NCI-H146 treated with DMSO at 0.1 percent for 48 hours (cell line): ENCODE data around the gene DDX42.
"Not testable (repeated sequence)": the region's sequence is repeated elsewhere in the genome, so short reads cannot be mapped to it uniquely, and the experiment has no call there.

Experiments used
- DNase-seq: peaks from one replicate; lab custom pipeline; 2025; ENCODE audit not compliant: unreplicated experiment; lab: John Stamatoyannopoulos, UW

The DDX42 gene

GRCh38 chr17:63780507-63780906 is 6.5 kb downstream of the DDX42 start:
- DNase-seq, result no peak

DNA sequence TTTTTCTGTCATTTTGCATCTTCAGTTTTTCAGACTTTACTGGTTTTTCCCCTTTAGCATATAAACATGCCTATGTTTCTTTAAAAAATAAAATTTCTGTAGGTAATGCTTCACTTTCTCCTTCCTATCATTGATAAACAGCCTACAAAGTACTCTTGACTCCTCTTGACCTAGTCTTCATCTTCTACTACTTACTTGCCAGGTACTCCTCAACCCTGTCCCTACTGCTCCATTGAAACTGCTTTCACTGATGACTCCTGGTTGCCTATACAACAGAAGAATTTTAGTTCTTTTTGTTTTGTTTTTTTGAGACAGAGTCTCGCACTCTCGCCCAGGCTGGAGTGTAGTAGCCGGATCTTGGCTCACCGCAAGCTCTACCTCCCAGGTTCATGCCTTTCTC is 7.0 kb downstream of the DDX42 start:
- DNase-seq, result no peak

- DNase-seq, result no peak
Observed at GRCh38 chr17:63783522-63783921, 9.6 kb downstream of the DDX42 start.

GRCh38 chr17:63785556-63785955 is 11.6 kb downstream of the DDX42 start:
- DNase-seq, result no peak

DNA sequence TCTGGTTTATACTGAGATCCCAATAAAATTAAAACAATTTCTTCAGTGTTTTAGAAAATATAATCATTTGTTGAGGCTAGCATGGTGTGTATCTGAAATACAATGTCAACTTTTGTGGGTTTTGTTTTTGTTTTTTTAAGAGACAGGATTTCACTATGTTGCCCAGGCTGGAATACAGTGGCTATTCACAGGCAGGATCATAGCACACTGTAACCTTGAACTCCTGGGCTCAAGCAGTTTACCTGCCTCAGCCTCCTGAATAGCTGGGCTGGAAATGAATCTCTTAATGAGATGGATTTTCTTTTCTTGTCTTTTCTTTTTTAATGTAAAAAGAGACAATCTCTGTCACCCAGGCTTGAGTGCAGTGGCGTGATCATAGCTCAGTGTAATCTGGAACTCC is 12.1 kb downstream of the DDX42 start:
- no peak for DNase-seq

- DNase-seq, result no peak
Observed at GRCh38 chr17:63786971-63787711, 13.2 kb downstream of the DDX42 start.

DNA sequence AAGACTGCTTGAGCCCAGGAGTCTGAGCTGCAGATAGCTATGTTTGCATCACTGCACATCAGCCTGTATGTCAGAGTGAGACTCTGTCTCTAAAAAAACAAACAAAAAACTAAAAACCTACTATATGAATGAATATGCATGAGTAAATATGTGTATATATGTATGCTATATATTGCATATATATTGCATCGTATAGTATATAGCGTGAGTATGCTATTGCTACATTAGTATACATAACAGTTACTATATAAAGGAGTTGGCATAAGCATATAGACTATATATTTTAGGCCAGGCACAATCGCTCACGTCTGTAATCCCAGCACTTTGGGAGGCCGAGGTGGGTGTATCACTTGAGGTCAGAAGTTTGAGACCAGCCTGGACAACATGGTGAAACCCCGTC is 16.1 kb downstream of the DDX42 start:
- DNase-seq, result no peak

GRCh38 chr17:63792055-63792729 is 18.2 kb downstream of the DDX42 start:
- DNase-seq, result no peak

GRCh38 chr17:63796375-63796774 is 22.4 kb downstream of the DDX42 start:
- DNase-seq, result not testable (repeated sequence)

DNA sequence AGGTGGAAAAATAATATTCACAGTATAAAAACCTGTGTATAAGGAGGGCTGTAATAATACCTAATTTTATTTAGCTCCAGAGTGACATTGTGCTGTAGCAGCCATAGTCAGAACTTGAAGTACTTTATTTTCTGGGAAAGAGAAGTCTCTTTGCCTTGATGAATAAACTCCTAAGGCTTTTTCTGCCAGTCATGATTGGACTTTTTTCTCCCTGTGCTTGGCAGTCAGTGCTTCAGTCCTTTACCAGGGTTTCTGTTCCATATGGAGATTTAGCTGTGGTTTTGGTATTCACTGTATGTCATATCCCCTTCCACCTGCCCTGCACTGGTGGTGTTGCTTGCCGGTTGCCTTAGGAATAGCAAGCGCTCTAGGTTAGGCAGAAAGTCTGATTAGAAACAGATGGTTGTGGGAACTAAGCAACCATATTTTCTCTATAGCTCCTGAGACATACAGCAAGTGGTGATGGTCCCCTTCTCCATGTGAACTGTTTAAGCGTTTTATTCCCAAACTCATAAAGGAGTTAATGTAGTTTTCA is 24.7 kb downstream of the DDX42 start:
- no peak for DNase-seq

DNA sequence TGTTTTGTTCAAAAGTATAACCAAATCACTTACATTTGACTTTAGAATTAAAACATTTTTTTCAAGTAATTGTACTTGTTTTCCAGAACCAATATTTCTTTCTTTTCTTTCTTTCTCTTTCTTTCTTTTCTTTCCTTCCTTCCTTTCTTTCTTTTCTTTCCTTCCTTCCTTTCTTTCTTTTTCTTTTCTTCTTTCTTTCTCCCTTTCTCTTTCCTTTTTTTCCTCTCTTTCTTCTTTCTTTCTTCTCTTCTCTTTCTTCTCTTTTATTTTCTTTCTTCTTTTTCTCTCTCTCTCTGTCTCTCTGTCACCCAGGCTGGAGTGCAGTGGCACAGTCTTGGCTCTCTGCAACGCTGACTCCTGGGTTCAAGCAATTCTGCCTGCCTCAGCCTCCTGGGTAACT is 26.8 kb downstream of the DDX42 start:
- DNase-seq, result no peak

GRCh38 chr17:63804328-63804727 is 30.4 kb downstream of the DDX42 start:
- DNase-seq, result no peak

- no peak for DNase-seq
Observed at GRCh38 chr17:63805591-63805990, 31.6 kb downstream of the DDX42 start.

GRCh38 chr17:63809970-63810369 is 36.0 kb downstream of the DDX42 start:
- DNase-seq, result no peak

DNA sequence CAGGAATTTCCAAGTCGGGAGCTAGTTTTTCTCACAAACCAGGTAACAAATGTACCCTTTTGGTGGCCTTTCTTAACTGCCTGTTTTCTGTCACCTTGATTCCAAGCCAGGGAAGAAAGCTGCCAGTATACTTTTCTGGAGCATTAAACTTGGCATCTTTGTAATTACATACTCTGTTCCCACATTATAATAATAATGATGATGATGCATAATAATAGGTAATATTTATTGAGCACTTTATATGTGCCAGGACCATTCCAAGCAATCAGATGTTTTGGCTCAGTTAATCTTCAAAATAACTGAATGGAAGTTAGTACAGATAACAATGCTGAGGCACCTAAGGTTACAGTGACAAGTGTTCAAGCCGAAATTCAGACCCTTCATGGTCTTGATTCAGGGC is 42.2 kb downstream of the DDX42 start:
- no peak for DNase-seq

DNA sequence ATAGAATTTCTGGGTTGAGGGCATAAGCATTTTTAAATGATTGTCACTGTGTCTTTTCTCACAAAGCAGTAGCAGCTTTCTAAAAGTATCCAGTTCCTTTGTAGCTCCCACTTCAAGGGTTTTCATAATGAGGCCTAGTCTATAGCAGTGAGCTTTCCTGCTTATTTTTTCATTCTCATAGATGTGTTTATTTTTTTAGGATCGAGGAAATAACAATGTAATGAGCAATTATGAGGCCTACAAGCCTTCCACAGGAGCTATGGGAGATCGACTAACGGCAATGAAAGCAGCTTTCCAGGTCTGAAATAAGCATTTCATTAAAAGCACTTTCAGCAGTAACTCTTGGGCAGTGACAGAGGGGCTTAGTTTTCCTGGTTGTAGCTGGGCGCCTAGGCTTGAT is 42.7 kb downstream of the DDX42 start:
- no peak for DNase-seq

DNA sequence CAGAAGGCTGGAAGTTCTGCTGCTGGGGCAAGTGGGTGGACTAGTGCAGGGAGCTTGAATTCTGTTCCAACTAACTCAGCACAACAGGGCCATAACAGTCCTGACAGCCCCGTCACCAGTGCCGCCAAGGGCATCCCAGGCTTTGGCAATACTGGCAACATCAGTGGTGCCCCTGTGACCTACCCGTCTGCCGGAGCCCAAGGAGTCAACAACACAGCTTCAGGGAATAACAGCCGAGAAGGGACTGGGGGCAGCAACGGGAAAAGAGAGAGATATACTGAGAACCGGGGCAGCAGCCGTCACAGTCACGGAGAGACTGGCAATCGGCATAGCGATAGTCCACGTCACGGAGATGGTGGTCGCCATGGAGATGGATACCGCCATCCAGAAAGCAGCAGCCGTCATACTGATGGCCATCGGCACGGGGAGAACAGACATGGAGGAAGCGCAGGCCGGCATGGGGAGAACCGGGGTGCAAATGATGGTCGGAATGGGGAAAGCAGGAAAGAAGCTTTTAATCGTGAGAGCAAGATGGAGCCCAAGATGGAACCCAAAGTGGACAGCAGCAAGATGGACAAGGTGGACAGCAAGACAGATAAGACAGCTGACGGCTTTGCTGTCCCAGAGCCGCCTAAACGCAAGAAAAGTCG is 43.9 kb downstream of the DDX42 start:
- no peak for DNase-seq

DNA sequence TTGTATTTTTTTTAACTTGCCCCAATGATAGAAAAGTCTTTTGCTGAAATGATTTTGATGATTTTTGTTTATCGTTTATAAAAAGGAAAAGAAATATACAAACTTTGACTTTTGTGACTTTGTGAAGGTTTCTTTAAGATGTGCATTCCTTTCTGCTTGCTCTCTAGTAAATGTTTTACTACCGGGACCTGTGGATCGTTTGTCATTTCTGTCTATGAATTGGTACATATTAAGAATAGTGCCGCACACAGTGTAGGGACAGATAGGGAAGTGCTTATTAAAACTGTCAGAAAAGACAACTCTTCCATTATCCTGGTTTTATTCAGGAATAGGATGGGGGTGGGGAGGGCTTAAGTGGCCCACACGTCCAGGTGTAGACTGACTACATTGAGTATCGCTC is 45.2 kb downstream of the DDX42 start:
- no peak for DNase-seq

DNA sequence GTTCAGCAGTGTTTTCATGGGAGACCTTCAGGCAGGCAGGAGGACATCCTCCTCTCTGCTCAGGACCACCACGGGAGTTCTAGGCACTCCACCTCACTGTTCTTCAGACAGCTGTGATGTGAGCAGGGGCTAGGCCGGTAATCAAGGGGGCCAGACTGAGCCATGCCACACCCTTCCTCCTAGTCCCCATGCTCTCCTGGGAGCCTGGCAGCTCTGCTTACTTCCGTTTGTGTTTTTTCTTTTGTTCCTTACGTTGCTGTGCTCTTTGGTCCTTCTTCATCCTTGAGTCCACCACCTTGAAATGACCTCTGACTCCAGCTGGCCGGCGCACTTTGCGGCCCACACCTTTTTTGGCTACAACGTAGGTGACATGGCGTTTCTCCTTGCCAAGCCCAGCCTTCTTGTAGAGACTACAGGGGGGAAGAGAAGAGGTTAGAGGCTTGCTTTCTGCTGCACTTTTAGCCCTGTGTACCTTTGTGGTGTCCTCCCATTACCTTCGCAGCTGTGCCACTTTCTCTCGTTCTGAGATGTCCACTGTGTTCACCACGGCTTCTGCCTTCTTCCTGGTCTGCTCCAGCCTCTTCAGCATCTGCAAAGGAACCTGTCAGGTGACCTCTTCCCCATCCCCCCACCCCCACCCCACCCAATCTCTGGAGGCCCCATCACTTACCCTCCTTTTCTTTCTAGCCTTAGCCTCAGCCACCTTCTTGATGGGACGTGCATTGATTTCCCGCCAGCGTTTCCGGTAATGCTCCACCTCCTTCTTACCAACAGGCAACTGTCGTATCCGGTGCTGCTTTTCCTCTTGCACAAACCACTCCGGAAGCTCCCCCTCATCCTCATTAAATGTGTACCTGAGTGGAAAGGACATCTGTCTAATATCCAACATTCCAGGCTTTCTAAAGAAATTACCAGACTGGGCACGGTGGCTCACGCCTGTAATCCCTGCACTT is 45.9 kb downstream of the DDX42 start:
- DNase-seq, result no peak

- DNase-seq, result no peak
Observed at GRCh38 chr17:63820963-63821561, 47.1 kb downstream of the DDX42 start.

DNA sequence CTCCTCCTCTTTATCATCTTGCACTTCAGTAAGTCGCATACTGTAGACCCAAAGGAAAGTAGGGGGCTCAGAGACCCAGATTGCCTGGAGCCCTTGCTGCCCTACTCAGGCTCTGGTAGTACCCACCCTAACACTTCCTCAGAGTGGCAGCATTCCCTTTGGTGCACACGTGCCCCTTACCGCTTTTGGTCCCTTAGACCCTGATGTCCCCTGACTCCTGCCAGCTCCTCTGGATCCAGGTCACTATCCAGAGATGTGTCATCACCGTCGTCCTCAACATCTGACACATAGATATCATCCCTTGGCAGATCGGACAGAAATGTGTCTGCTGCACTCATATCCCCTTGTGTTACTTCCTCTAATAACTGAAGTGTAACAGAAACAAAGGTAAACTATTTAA is 47.8 kb downstream of the DDX42 start:
- DNase-seq, result no peak
